ENCODE data around the gene ZSCAN9. TPM values are rescaled to one million over a fixed set of nuclear protein-coding genes. Genes with fewer than 3 reads are reported as not detected.
A peak's percentile ranks its signal among the peaks of the same experiment; 100 is the strongest.

The ZSCAN9 gene
- total and polyA plus RNA-seq, 2 of the 13 experiments (the other 11 are each of a cell fraction or from before 2014, with no cell fraction given), result 14.6 to 17.8 TPM

GRCh38 chr6:28212510-28213212 is 12.4 kb upstream of the ZSCAN9 start (continued):
- TF ChIP-seq, protein P1, sequence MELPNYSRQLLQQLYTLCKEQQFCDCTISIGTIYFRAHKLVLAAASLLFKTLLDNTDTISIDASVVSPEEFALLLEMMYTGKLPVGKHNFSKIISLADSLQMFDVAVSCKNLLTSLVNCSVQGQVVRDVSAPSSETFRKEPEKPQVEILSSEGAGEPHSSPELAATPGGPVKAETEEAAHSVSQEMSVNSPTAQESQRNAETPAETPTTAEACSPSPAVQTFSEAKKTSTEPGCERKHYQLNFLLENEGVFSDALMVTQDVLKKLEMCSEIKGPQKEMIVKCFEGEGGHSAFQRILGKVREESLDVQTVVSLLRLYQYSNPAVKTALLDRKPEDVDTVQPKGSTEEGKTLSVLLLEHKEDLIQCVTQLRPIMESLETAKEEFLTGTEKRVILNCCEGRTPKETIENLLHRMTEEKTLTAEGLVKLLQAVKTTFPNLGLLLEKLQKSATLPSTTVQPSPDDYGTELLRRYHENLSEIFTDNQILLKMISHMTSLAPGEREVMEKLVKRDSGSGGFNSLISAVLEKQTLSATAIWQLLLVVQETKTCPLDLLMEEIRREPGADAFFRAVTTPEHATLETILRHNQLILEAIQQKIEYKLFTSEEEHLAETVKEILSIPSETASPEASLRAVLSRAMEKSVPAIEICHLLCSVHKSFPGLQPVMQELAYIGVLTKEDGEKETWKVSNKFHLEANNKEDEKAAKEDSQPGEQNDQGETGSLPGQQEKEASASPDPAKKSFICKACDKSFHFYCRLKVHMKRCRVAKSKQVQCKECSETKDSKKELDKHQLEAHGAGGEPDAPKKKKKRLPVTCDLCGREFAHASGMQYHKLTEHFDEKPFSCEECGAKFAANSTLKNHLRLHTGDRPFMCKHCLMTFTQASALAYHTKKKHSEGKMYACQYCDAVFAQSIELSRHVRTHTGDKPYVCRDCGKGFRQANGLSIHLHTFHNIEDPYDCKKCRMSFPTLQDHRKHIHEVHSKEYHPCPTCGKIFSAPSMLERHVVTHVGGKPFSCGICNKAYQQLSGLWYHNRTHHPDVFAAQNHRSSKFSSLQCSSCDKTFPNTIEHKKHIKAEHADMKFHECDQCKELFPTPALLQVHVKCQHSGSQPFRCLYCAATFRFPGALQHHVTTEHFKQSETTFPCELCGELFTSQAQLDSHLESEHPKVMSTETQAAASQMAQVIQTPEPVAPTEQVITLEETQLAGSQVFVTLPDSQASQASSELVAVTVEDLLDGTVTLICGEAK (IDR thresholded peaks at IDR 0.05), result no peak
- TF ChIP-seq, protein P1 (CRISPR knock-in tag; IDR thresholded peaks at IDR 0.05), result no peak
- peak; percentile 86 for TF ChIP-seq IRF2 (CRISPR knock-in tag; IDR thresholded peaks at IDR 0.05)
- no peak for TF ChIP-seq SOX6 (IDR thresholded peaks at IDR 0.05)
- TF ChIP-seq SOX6 (CRISPR knock-in tag; IDR thresholded peaks at IDR 0.05), result peak; percentile 84
- TF ChIP-seq JUNB (CRISPR knock-in tag; IDR thresholded peaks at IDR 0.05; ENCODE audit: borderline replicate concordance), result no peak
- TF ChIP-seq TRAFD1 (CRISPR knock-in tag; IDR thresholded peaks at IDR 0.05; ENCODE audit: borderline replicate concordance), result no peak
- no peak for TF ChIP-seq EHMT2 (IDR thresholded peaks at IDR 0.05; ENCODE audit: borderline replicate concordance, low read depth, low read length)
- peak; percentile 68; the same call in 1 of the 2 replicates for TF ChIP-seq MYPOP (CRISPR knock-in tag; IDR thresholded peaks at IDR 0.05)
- TF ChIP-seq, protein P2, sequence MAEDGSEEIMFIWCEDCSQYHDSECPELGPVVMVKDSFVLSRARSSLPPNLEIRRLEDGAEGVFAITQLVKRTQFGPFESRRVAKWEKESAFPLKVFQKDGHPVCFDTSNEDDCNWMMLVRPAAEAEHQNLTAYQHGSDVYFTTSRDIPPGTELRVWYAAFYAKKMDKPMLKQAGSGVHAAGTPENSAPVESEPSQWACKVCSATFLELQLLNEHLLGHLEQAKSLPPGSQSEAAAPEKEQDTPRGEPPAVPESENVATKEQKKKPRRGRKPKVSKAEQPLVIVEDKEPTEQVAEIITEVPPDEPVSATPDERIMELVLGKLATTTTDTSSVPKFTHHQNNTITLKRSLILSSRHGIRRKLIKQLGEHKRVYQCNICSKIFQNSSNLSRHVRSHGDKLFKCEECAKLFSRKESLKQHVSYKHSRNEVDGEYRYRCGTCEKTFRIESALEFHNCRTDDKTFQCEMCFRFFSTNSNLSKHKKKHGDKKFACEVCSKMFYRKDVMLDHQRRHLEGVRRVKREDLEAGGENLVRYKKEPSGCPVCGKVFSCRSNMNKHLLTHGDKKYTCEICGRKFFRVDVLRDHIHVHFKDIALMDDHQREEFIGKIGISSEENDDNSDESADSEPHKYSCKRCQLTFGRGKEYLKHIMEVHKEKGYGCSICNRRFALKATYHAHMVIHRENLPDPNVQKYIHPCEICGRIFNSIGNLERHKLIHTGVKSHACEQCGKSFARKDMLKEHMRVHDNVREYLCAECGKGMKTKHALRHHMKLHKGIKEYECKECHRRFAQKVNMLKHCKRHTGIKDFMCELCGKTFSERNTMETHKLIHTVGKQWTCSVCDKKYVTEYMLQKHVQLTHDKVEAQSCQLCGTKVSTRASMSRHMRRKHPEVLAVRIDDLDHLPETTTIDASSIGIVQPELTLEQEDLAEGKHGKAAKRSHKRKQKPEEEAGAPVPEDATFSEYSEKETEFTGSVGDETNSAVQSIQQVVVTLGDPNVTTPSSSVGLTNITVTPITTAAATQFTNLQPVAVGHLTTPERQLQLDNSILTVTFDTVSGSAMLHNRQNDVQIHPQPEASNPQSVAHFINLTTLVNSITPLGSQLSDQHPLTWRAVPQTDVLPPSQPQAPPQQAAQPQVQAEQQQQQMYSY (CRISPR knock-in tag; IDR thresholded peaks at IDR 0.05), result 0 out of 2 replicates have a peak, but pooled peaks have one; percentile 24
- peak; percentile 57 for TF ChIP-seq ELF3 (CRISPR knock-in tag; IDR thresholded peaks at IDR 0.05)
- no peak; the same call in 1 of the 2 replicates for TF ChIP-seq KMT2A (CRISPR knock-in tag; IDR thresholded peaks at IDR 0.05)
- peak; percentile 50; the same call in 1 of the 2 replicates for TF ChIP-seq HOXA3 (CRISPR knock-in tag; IDR thresholded peaks at IDR 0.05)
- 0 out of 2 replicates have a peak, but pooled peaks have one; percentile 44 for TF ChIP-seq ZNF7 (CRISPR knock-in tag; IDR thresholded peaks at IDR 0.05)
